Lung (tissue), 12 donors: ENCODE results near the gene MRPS12. TPM values are rescaled to one million over a fixed set of nuclear protein-coding genes. Genes with fewer than 3 reads are reported as not detected.

Source experiments
- ATAC-seq: fragments of 200-7000 bp; cut with Tn5 transposase; one replicate; pipeline ENCODE4 v1.9.1; 2020; ENCODE audit warnings: moderate number of reproducible peaks; ENCODE audit not compliant: insufficient read depth, low FRiP score
- DNase-seq, 3 donors: peaks; one replicate each; pipeline ENCODE4 v3.0.0-alpha.2; 2013 to 2017
- H3K27ac ChIP-seq, 2 donors: one replicate each; pipeline ENCODE4 v1.5.1; 2013; ENCODE audit warnings: mild to moderate bottlenecking in 2 of 2, moderate library complexity in 2 of 2, control low read depth in 1 of 2, inconsistent platforms in 1 of 2, low read depth in 1 of 2, low read length in 1 of 2
- H3K27me3 ChIP-seq, 3 donors: one replicate each; pipeline ENCODE4 v1.5.1; 2013; ENCODE audit warnings: low read length in 2 of 3; ENCODE audit not compliant: control insufficient read depth in 3 of 3, insufficient read depth in 3 of 3
- H3K36me3 ChIP-seq, 4 donors: one replicate each; pipeline ENCODE4 v1.5.1; 2013; ENCODE audit warnings: low read length in 4 of 4, mild to moderate bottlenecking in 1 of 4, moderate library complexity in 1 of 4; ENCODE audit not compliant: control insufficient read depth in 4 of 4, insufficient read depth in 4 of 4
- H3K4me1 ChIP-seq, 5 donors: one replicate each; pipeline ENCODE4 v1.5.1; 2013; ENCODE audit warnings: low read length in 5 of 5, mild to moderate bottlenecking in 2 of 5, moderate library complexity in 1 of 5; ENCODE audit not compliant: control insufficient read depth in 5 of 5, insufficient read depth in 5 of 5
- H3K4me3 ChIP-seq: one replicate; pipeline ENCODE4 v1.5.1; 2013; ENCODE audit warnings: mild to moderate bottlenecking, control low read depth, moderate library complexity
- H3K9ac ChIP-seq, 2 donors: one replicate each; pipeline ENCODE4 v1.5.1; 2013; ENCODE audit warnings: low read length in 2 of 2, control low read depth in 1 of 2; ENCODE audit not compliant: insufficient read depth in 1 of 2
- H3K9me3 ChIP-seq, 4 donors: one replicate each; pipeline ENCODE4 v1.5.1; 2013; ENCODE audit warnings: low read length in 3 of 4, mild to moderate bottlenecking in 1 of 4, moderate library complexity in 1 of 4; ENCODE audit not compliant: control insufficient read depth in 4 of 4, insufficient read depth in 3 of 4
- CTCF ChIP-seq: IDR thresholded peaks from 2 replicates; pipeline ENCODE4 v1.5.1; 2012; ENCODE audit warnings: mild to moderate bottlenecking; ENCODE audit errors: control extremely low read depth, extremely low read depth
- whole genome bisulfite sequencing, 2 donors: extraction: QIAGEN DNeasy Blood & Tissue Kit; methylation state at CpG; one replicate each; pipeline ENCODE4 v1.1.7; 2013; 5-methylcytosine and 5-hydroxymethylcytosine counted together
- polyA plus RNA-seq, 2 donors: library from polyadenylated mRNA; stranded (reverse); fragments of 200-250 nt; gene quantifications; one replicate each; pipeline ENCODE4 v1.2.1, GENCODE V29; 2013
- total RNA-seq, 2 donors: library from RNA; depleted of rRNA in 1 of 2; stranded (reverse); fragments of >200 nt in 1 of 2; gene quantifications; one replicate each; pipeline ENCODE4 v1.2.1, GENCODE V29; 2014 to 2021
- donor health status: control.
- donor health status: control.
- donor health status: Bipolar disorder and iron deficiency.
- donor health status: healthy.
- donor health status: DM: yes; HTN: yes; CAD: no.

MRPS12 gene
- total and polyA plus RNA-seq, 4 donors = 10.7 to 63.5 (median 36.8) TPM

GRCh38 chr19:38888876-38889275 is 41.9 kb upstream of the MRPS12 start:
- no peak overlapping the region for H3K9ac ChIP-seq
- H3K36me3 ChIP-seq = peaks cover 0 to 36% (median 22%) of the 10 kb centered on the region in 4 donors

GRCh38 chr19:38889803-38890202 is 40.9 kb upstream of the MRPS12 start:
- H3K4me1 ChIP-seq = peaks cover 0 to 6% (median 0%) of the 10 kb centered on the region in 5 donors
- H3K9me3 ChIP-seq = peaks cover 0 to 2% (median 0%) of the 10 kb centered on the region in 4 donors
- H3K27ac ChIP-seq = no peak overlapping the region
- DNase-seq = no peak
- TF ChIP-seq CTCF = no peak
- H3K27me3 ChIP-seq = no peaks in the 10 kb centered on the region
- ATAC-seq = no peak
- no peak overlapping the region for H3K9ac ChIP-seq
- 93 to 96% methylated on average over 8 of the region's 8 CpGs for WGBS, 2 donors
- no peak overlapping the region for H3K4me3 ChIP-seq
- H3K36me3 ChIP-seq = peaks cover 0 to 38% (median 22%) of the 10 kb centered on the region in 4 donors

More at GRCh38 chr19:38888876-38889275, 41.9 kb upstream of the MRPS12 start:
- Histone ChIP-seq H3K4me1 (peaks cover 0 to 5% (median 0%) of the 10 kb centered on the region in 5 donors), H3K27ac (no peak overlapping the region), H3K27me3 (no peaks in the 10 kb centered on the region), H3K4me3 (no peak overlapping the region), H3K9me3 (peaks cover 0 to 2% (median 0%) of the 10 kb centered on the region in 4 donors)
- no peak for ATAC-seq
- no peak for TF ChIP-seq CTCF
- WGBS, 2 donors = 95 to 97% methylated on average over 17 of the region's 17 CpGs
- DNase-seq = no peak

- ATAC-seq (no peak), DNase-seq (no peak)
- Histone ChIP-seq H3K4me3 (no peak overlapping the region), H3K9me3 (peaks cover 0 to 2% (median 0%) of the 10 kb centered on the region in 4 donors), H3K27me3 (no peaks in the 10 kb centered on the region), H3K4me1 (peaks cover 0 to 9% (median 0%) of the 10 kb centered on the region in 5 donors), H3K27ac (no peak overlapping the region), H3K9ac (no peak overlapping the region), H3K36me3 (peaks cover 0 to 39% (median 22%) of the 10 kb centered on the region in 4 donors)
- TF ChIP-seq CTCF = no peak
Measured at GRCh38 chr19:38890686-38891085, 40.1 kb upstream of the MRPS12 start.

GRCh38 chr19:38891771-38892170 is 39.0 kb upstream of the MRPS12 start:
- Histone ChIP-seq H3K27me3 (no peaks in the 10 kb centered on the region), H3K4me3 (no peak overlapping the region), H3K9me3 (peaks cover 0 to 2% (median 0%) of the 10 kb centered on the region in 4 donors), H3K4me1 (peaks cover 0 to 11% (median 0%) of the 10 kb centered on the region in 5 donors), H3K9ac (no peak overlapping the region), H3K27ac (no peak overlapping the region), H3K36me3 (peaks cover 0 to 39% (median 20%) of the 10 kb centered on the region in 4 donors)
- WGBS, 2 donors = 93 to 97% methylated on average over 6 of the region's 6 CpGs
- TF ChIP-seq CTCF = no peak
- DNase-seq (no peak), ATAC-seq (no peak)
